HL-60 (cell line): ENCODE results near the gene APBA2.

Experiments
- DNase-seq, 2 experiments: peaks; one replicate each; pipeline ENCODE4 v3.0.0-alpha.2; 2010 to 2020; ENCODE audit warnings: low read depth in 1 of 2, low spot score in 1 of 2
- H3K27ac ChIP-seq: fragments of 250-450 bp; sonication (Bioruptor Pico); replicated peaks from 2 replicates; pipeline ENCODE4 v1.5.1; 2020; ENCODE audit warnings: mild to moderate bottlenecking, moderate library complexity
- H3K27me3 ChIP-seq: fragments of 250-450 bp; sonication (Bioruptor Pico); 2 replicates; pipeline ENCODE4 v1.5.1; 2021; ENCODE audit warnings: mild to moderate bottlenecking, moderate library complexity; ENCODE audit not compliant: insufficient read depth, poor library complexity, severe bottlenecking
- H3K4me3 ChIP-seq: replicated peaks from 2 replicates; pipeline ENCODE4 v1.5.1; 2011; ENCODE audit warnings: mild to moderate bottlenecking, control low read depth, low read length; ENCODE audit not compliant: insufficient read depth
- CTCF ChIP-seq: IDR thresholded peaks from one replicate; pipeline ENCODE4 v1.5.1; 2011; ENCODE audit warnings: low read length, control low read depth, inconsistent platforms; ENCODE audit not compliant: insufficient read depth
- GABPA ChIP-seq: IDR thresholded peaks from 2 replicates; pipeline ENCODE4 v1.6.1; 2012; ENCODE audit warnings: low read depth
- POLR2AphosphoS5 ChIP-seq: IDR thresholded peaks from 2 replicates; pipeline ENCODE4 v1.6.1; 2012; ENCODE audit warnings: low read depth
- REST ChIP-seq: IDR thresholded peaks from 2 replicates; pipeline ENCODE4 v1.6.1; 2012; ENCODE audit warnings: low read depth; ENCODE audit not compliant: insufficient replicate concordance
- SPI1 ChIP-seq: IDR thresholded peaks from 2 replicates; pipeline ENCODE4 v1.6.1; 2012; ENCODE audit warnings: low read depth, mild to moderate bottlenecking, borderline replicate concordance

APBA2 gene

GRCh38 chr15:29150515-29151483 is 265.0 kb downstream of the APBA2 start:
- no peak for TF ChIP-seq GABPA
- TF ChIP-seq REST, result no peak
- DNase-seq, result no peak
- no peak overlapping the region for H3K27ac ChIP-seq
- no peak overlapping the region for H3K4me3 ChIP-seq
- no peaks in the 10 kb centered on the region for H3K27me3 ChIP-seq

GRCh38 chr15:29151484-29151857 is 265.7 kb downstream of the APBA2 start:
- H3K27ac ChIP-seq, result no peak overlapping the region

GRCh38 chr15:29156521-29156920 is 270.7 kb downstream of the APBA2 start:
- Histone ChIP-seq H3K4me3 (no peak overlapping the region), H3K27ac (no peak overlapping the region), H3K27me3 (no peaks in the 10 kb centered on the region)
- DNase-seq, result no peak
- TF ChIP-seq SPI1, result no peak
- TF ChIP-seq GABPA, result no peak
- no peak for TF ChIP-seq POLR2AphosphoS5
- no peak for TF ChIP-seq CTCF
- no peak for TF ChIP-seq REST

More at GRCh38 chr15:29151484-29151857, 265.7 kb downstream of the APBA2 start:
- Histone ChIP-seq H3K27me3 (no peaks in the 10 kb centered on the region), H3K4me3 (no peak overlapping the region)
- DNase-seq, result no peak
- TF ChIP-seq REST (no peak), SPI1 (no peak), GABPA (no peak)

GRCh38 chr15:29159771-29160455 is 274.1 kb downstream of the APBA2 start:
- Histone ChIP-seq H3K27me3 (no peaks in the 10 kb centered on the region), H3K4me3 (no peak overlapping the region), H3K27ac (no peak overlapping the region)
- TF ChIP-seq CTCF, result no peak
- no peak for TF ChIP-seq GABPA
- TF ChIP-seq POLR2AphosphoS5, result no peak
- TF ChIP-seq REST, result no peak
- TF ChIP-seq SPI1, result no peak
- DNase-seq, result no peak
